ENCODE results near the gene NATD1.

NATD1 gene

GRCh38 chr17:21289175-21289901 is 36.1 kb upstream of the NATD1 start:
- no peak for DNase-seq

GRCh38 chr17:21288571-21289017 is 35.4 kb upstream of the NATD1 start:
- DNase-seq = no peak

GRCh38 chr17:21287703-21288449 is 34.7 kb upstream of the NATD1 start:
- no peak for DNase-seq

- no peak for DNase-seq
Observed at GRCh38 chr17:21286909-21287702, 33.9 kb upstream of the NATD1 start.

- no peak for DNase-seq
Observed at GRCh38 chr17:21286066-21286770, 33.0 kb upstream of the NATD1 start.

GRCh38 chr17:21285164-21286065 is 32.2 kb upstream of the NATD1 start:
- DNase-seq = no peak

- DNase-seq = peak; percentile 96
Observed at GRCh38 chr17:21284319-21285163, 31.3 kb upstream of the NATD1 start, which contains the start of gene MAP2K3. TSS of gene MAP2K3 (plus strand) at chr17:21284711. CDS start at chr17:21284921, 210 bp downstream.

GRCh38 chr17:21283482-21284318 is 30.5 kb upstream of the NATD1 start:
- DNase-seq = no peak

- DNase-seq = no peak
Observed at GRCh38 chr17:21282850-21283249, 29.6 kb upstream of the NATD1 start.

GRCh38 chr17:21282231-21282630 is 29.0 kb upstream of the NATD1 start:
- DNase-seq = no peak

GRCh38 chr17:21280081-21280518 is 26.9 kb upstream of the NATD1 start:
- peak; percentile 49 for DNase-seq

- DNase-seq = no peak
Observed at GRCh38 chr17:21279582-21279981, 26.4 kb upstream of the NATD1 start.

- no peak for DNase-seq
Observed at GRCh38 chr17:21279198-21279535, 26.0 kb upstream of the NATD1 start.

GRCh38 chr17:21278450-21279197 is 25.4 kb upstream of the NATD1 start:
- no peak for DNase-seq

- no peak for DNase-seq
Observed at GRCh38 chr17:21277332-21277731, 24.1 kb upstream of the NATD1 start.

- no peak for DNase-seq
Observed at GRCh38 chr17:21276264-21276588, 23.0 kb upstream of the NATD1 start.

- peak; percentile 31 for DNase-seq
Observed at GRCh38 chr17:21275579-21276263, 22.5 kb upstream of the NATD1 start.

GRCh38 chr17:21275047-21275578 is 21.9 kb upstream of the NATD1 start:
- no peak for DNase-seq

Measured in NCI-H524 treated with DMSO at 0.1 percent for 48 hours (cell line).